Neural progenitor cell (in vitro differentiated cells): Measurements from ENCODE around the gene CSRP3.

Experiments used
- CTCF ChIP-seq: fragments of 200-600 bp; sonication (generic); IDR thresholded peaks from 2 replicates; pipeline ENCODE4 v1.5.1; 2017; ENCODE audit warnings: antibody characterized with exemption, mild to moderate bottlenecking
- EZH2 ChIP-seq: fragments of 200-600 bp; sonication (generic); IDR thresholded peaks from 2 replicates; pipeline ENCODE4 v1.6.1; 2017; ENCODE audit warnings: antibody characterized with exemption, mild to moderate bottlenecking, moderate library complexity
- EZH2phosphoT487 ChIP-seq: fragments of 200-600 bp; sonication (generic); IDR thresholded peaks from 2 replicates; pipeline ENCODE4 v1.6.1; 2017; ENCODE audit warnings: antibody characterized with exemption

GRCh38 chr11:19226378-19227195 lies 24.8 kb upstream of the CSRP3 start:
- no peak for TF ChIP-seq CTCF
- no peak for TF ChIP-seq EZH2
- TF ChIP-seq EZH2phosphoT487, result no peak
